Tibial nerve (tissue), 3 donors: ENCODE measurements around the gene NIPAL3.

ENCODE experiments used
- POLR2A ChIP-seq, 2 donors: fragments of 450-650 bp; IDR thresholded peaks; one replicate each; pipeline ENCODE4 v1.6.1; 2017; ENCODE audit warnings: antibody characterized with exemption in 2 of 2, mild to moderate bottlenecking in 2 of 2, moderate library complexity in 2 of 2
- TF ChIP-seq, protein P1 (sequence below), 5 experiments: fragments of 200-600 bp in 3 of 5; fragments of 450-650 bp in 2 of 5; sonication (generic) in 3 of 5; IDR thresholded peaks; one replicate each; pipeline ENCODE4 v1.5.1; 2016 to 2019; ENCODE audit warnings: antibody characterized with exemption in 5 of 5, mild to moderate bottlenecking in 3 of 5, moderate library complexity in 2 of 5

DNA sequence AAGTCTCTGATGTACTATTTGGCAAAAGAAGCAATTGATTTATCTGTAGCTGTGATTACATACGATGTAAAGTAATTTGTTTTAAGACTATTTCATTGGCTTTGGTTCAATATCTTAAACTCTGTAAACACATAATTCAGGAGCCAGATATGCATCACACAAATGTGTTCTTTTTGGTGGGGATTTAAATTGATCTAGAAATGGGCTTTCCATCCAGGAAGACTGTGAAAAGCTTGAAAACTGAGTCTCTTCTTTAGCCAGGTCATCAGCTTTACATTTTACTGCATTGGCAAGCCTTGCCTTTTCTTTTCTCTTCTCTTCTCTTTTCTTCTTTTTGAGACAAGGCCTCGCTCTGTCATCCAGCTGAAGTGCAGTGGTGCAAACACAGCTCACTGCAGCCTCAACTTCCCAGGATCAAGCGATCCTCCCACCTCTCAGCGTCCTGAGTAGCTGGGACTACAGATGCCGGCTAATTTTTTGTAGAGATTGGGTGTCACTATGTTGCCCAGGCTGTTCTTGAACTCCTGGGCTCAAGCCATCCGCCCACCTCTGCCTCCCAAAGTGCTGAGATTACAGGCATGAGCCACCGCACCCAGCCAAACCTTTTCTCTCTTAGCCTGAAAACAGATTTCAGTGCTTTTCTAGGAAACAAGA, 88.4 kb downstream of the NIPAL3 start:
- TF ChIP-seq, protein P1, sequence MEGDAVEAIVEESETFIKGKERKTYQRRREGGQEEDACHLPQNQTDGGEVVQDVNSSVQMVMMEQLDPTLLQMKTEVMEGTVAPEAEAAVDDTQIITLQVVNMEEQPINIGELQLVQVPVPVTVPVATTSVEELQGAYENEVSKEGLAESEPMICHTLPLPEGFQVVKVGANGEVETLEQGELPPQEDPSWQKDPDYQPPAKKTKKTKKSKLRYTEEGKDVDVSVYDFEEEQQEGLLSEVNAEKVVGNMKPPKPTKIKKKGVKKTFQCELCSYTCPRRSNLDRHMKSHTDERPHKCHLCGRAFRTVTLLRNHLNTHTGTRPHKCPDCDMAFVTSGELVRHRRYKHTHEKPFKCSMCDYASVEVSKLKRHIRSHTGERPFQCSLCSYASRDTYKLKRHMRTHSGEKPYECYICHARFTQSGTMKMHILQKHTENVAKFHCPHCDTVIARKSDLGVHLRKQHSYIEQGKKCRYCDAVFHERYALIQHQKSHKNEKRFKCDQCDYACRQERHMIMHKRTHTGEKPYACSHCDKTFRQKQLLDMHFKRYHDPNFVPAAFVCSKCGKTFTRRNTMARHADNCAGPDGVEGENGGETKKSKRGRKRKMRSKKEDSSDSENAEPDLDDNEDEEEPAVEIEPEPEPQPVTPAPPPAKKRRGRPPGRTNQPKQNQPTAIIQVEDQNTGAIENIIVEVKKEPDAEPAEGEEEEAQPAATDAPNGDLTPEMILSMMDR (IDR thresholded peaks at IDR 0.05), result no peak
- TF ChIP-seq POLR2A (IDR thresholded peaks at IDR 0.05), result no peak
